Measurements from ENCODE around the gene TERT.

GRCh38 chr5:1324301-1324700 is 29.4 kb upstream of the TERT start:
- TF ChIP-seq POLR2A (IDR thresholded peaks at IDR 0.05; ENCODE audit: low read depth, low read length) (no peak), POLR2AphosphoS5 (IDR thresholded peaks at IDR 0.05; ENCODE audit: low read depth, low read length) (no peak), TAF1 (IDR thresholded peaks at IDR 0.05; ENCODE audit: low read depth, low read length) (no peak), POU2F2 (IDR thresholded peaks at IDR 0.05; ENCODE audit: low read depth, low read length) (no peak)
